Fibroblast of the aortic adventitia (primary cell): ENCODE data around the gene CLASP1. TPM values are rescaled to one million over a fixed set of nuclear protein-coding genes. Genes with fewer than 3 reads are reported as not detected.

Experiments used
- DNase-seq: peaks from one replicate; pipeline ENCODE4 v3.0.0-alpha.2; 2010; ENCODE audit warnings: low read depth
- H3K4me3 ChIP-seq: 2 replicates; pipeline ENCODE4 v1.5.1; 2011; ENCODE audit warnings: low read depth, mild to moderate bottlenecking, control low read depth, low read length, moderate library complexity
- total RNA-seq: library from RNA; depleted of rRNA; stranded (reverse); fragments of >200 nt; gene quantifications from 2 replicates; pipeline ENCODE4 v1.2.3, GENCODE V29; 2012; ENCODE audit warnings: low replicate concordance
- TF ChIP-seq, protein P1 (sequence below): IDR thresholded peaks from 2 replicates; pipeline ENCODE4 v1.5.1; 2011; ENCODE audit warnings: mild to moderate bottlenecking, low read length, control low read depth, inconsistent platforms; ENCODE audit not compliant: insufficient read depth

CLASP1 gene
- total RNA-seq, 1 donor, result 45.6 TPM

DNA sequence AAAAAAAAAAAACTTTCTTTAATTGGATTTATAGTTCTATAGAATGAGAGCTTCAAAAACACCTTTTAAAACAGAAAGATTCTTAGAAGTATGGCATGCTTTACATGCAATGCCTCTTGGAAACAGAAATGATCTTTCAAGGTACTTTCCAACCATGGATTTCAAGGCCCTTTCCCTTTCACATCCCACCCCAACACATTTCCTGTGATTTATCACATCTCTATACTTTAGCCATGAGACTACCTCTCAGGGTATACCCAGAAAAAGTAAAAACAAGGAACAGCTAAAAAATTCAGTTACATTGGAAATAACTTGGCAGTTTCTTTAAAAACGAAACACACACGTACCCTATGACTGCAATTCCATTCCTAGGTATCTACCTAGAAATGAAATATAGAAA lies 103.3 kb downstream of the CLASP1 start:
- TF ChIP-seq, protein P1, sequence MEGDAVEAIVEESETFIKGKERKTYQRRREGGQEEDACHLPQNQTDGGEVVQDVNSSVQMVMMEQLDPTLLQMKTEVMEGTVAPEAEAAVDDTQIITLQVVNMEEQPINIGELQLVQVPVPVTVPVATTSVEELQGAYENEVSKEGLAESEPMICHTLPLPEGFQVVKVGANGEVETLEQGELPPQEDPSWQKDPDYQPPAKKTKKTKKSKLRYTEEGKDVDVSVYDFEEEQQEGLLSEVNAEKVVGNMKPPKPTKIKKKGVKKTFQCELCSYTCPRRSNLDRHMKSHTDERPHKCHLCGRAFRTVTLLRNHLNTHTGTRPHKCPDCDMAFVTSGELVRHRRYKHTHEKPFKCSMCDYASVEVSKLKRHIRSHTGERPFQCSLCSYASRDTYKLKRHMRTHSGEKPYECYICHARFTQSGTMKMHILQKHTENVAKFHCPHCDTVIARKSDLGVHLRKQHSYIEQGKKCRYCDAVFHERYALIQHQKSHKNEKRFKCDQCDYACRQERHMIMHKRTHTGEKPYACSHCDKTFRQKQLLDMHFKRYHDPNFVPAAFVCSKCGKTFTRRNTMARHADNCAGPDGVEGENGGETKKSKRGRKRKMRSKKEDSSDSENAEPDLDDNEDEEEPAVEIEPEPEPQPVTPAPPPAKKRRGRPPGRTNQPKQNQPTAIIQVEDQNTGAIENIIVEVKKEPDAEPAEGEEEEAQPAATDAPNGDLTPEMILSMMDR, result no peak
- DNase-seq, result no peak
- no peak overlapping the region for H3K4me3 ChIP-seq

DNA sequence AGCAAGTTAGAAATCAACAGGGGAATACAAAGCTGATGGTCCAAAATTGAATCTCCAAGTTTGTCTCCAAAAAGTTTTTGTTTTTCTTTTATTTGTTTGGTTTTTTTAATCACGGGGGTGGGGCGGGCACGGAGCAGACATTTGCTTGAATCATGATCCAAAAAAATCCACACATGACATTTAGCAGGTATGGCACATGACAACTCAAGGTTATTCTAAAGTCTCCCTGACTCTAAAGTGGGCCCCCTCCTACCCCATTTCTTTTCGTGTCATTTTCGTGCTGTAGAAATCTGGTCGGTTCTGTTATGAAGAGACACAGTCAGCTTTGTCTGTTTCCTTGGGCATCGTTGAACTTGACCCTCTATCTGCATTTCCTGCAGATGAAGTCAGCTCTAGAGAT lies 104.0 kb downstream of the CLASP1 start:
- TF ChIP-seq, protein P1, result no peak
- DNase-seq, result no peak
- H3K4me3 ChIP-seq, result no peak overlapping the region

DNA sequence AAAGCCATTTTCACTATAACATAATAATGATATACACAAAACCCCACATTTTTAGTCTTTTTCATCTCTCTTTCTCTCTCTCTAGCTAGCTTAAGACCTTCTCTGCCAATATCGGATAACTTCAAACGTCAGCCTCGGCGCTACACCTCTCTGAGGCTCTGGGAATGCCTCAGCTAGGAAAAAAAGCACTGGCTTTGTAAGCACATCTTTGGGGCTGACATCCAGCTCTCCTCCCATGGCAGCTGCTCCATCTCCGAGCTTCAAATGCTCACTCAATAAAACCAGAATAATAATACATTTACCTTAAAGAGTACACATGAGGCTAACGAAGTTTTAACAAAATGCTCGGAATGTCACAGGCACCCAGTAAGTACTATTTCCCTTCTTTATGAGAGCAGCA lies 107.8 kb downstream of the CLASP1 start:
- TF ChIP-seq, protein P1, result no peak
- DNase-seq, result no peak
- no peak overlapping the region for H3K4me3 ChIP-seq

DNA sequence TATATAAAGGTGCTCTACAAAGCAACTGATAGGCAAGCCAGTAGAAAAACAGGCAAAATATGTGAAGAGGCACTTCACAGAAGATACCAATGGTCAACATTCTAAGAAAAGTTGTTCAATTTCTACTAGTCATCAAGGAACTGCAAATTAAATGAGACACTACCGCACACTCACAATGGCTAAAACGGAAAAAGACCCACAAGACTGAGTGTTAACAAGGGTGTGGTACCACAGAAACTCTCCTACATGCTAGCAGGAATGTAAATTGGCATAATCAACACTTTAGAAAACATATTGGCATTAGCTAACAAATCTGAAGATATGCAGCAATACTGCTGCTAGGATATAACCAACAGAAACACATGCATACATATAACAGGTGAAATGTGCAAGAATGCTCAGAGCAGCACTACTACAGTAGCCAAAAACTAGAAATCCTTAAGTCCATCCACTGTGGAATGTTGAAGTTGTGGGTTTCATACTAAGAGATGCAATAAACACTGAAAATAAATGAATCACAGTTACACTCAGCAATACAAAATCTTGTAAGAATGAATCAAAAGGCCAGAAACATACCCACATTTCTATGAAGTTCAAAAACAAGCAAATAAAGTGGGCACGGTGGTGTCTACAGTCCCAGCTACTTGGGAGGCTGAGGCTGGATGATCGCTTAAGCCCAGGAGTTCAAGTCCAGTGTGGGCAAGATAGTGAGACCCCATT lies 109.4 kb downstream of the CLASP1 start:
- DNase-seq, result no peak
- TF ChIP-seq, protein P1, result no peak
- H3K4me3 ChIP-seq, result no peak overlapping the region

DNA sequence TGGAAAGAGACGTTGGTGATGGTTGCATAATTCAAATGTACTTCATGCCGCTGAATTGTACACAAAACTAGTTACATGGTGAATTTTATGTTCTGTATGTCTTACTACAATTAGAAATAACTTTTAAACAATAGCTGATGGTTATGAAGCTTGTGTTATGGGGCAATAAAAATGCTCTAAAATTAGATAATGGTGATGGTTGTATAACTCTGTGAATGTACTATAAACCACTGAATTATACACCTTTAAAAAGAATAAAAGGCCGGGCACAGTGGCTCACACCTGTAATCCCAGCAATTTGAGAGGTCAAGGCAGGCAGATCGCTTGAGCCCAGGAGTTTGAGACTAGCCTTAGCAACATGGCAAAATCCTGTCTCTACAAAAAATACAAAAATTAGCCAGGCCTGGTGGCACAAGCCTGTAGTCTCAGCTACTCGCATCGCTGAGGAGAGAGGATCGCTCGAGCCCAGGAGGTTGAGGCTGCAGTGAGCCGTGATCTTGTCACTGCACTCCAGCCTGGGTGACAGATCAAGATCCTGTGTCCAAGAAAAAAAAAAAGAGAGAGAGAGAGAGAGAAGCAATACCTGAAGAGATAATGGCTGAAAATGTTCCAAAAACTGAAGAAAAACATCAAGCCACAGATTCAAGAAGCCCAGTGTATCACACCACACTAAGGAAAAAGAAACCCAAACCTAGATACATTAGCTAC lies 112.3 kb downstream of the CLASP1 start:
- TF ChIP-seq, protein P1, result no peak
- no peak for DNase-seq
- no peak overlapping the region for H3K4me3 ChIP-seq

DNA sequence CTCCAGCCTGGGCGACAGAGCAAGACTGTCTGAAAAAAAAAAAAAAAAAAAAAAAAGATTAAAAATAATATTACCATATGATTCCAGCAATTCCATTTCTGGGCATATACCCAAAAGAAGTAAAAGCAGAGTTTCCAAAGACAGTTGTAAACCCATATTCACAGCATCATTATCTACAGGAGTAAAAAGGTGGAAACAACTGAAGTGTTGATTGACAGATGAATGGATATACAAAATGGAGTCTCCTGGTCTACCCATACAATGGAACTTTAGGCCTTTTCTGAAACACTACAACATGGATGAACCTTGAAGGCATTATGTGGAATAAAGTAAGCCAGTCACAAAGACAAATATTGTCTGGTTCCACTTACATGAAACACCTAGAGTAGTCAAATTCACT lies 112.9 kb downstream of the CLASP1 start:
- H3K4me3 ChIP-seq, result no peak overlapping the region
- no peak for DNase-seq
- TF ChIP-seq, protein P1, result no peak
